A673 (cell line): ENCODE measurements around the gene TBC1D19. TPM values are rescaled to one million over a fixed set of nuclear protein-coding genes. Genes with fewer than 3 reads are reported as not detected.
"Not testable (repeated sequence)": the region's sequence is repeated elsewhere in the genome, so short reads cannot be mapped to it uniquely, and the experiment has no call there.

Experiments used
- BruUV-seq: library from RNA; stranded (reverse); fragments of 400-500 nt; replicated peaks from 2 replicates; lab custom pipeline; 2021; lab: Mats Ljungman, UMichigan
- CTCF ChIA-PET: fragments of 300-600 bp; sonication (Branson Sonifier 250); formaldehyde crosslinking; loops from one replicate; lab custom pipeline; 2022; ENCODE audit warnings: antibody characterized with exemption; lab: Charles Lee
- POLR2A ChIA-PET: fragments of 300-600 bp; sonication (Branson Sonifier 250); formaldehyde crosslinking; loops from one replicate; lab custom pipeline; 2022; ENCODE audit warnings: antibody characterized with exemption; ENCODE audit not compliant: low non-redundant PET; lab: Charles Lee
- DNase-seq: peaks from one replicate; pipeline ENCODE4 v3.0.0-alpha.2; 2015; ENCODE audit warnings: low spot score
- H3K27ac ChIP-seq: fragments of 200-600 bp; sonication (generic); 2 replicates; pipeline ENCODE4 v1.5.1; 2016; ENCODE audit warnings: mixed run types, low read depth, mild to moderate bottlenecking, mixed read lengths, antibody characterized with exemption, low read length; ENCODE audit not compliant: poor library complexity, severe bottlenecking
- H3K27me3 ChIP-seq: fragments of 200-600 bp; sonication (generic); replicated peaks from 2 replicates; pipeline ENCODE4 v1.6.1; 2017; ENCODE audit warnings: mixed run types, low read depth, mild to moderate bottlenecking, mixed read lengths, antibody characterized with exemption, low read length; ENCODE audit not compliant: insufficient read depth, poor library complexity
- H3K36me3 ChIP-seq: fragments of 200-600 bp; sonication (generic); 2 replicates; pipeline ENCODE4 v1.6.1; 2016; ENCODE audit warnings: mixed run types, mild to moderate bottlenecking, mixed read lengths, antibody characterized with exemption, low read length; ENCODE audit not compliant: insufficient read depth, poor library complexity, severe bottlenecking
- H3K4me1 ChIP-seq: fragments of 200-600 bp; sonication (generic); 2 replicates; pipeline ENCODE4 v1.6.1; 2017; ENCODE audit warnings: mixed run types, mild to moderate bottlenecking, mixed read lengths, antibody characterized with exemption, low read length; ENCODE audit not compliant: insufficient read depth, poor library complexity, severe bottlenecking
- H3K4me3 ChIP-seq: fragments of 200-600 bp; sonication (generic); 2 replicates; pipeline ENCODE4 v1.5.1; 2016; ENCODE audit warnings: low read depth, mixed run types, mild to moderate bottlenecking, mixed read lengths, low read length; ENCODE audit not compliant: poor library complexity, severe bottlenecking
- H3K9me3 ChIP-seq: fragments of 200-600 bp; sonication (generic); 2 replicates; pipeline ENCODE4 v1.6.1; 2016; ENCODE audit warnings: mixed run types, low read depth, mild to moderate bottlenecking, mixed read lengths, antibody characterized with exemption, low read length; ENCODE audit not compliant: poor library complexity, severe bottlenecking
- EZH2 ChIP-seq: fragments of 200-600 bp; sonication (generic); IDR thresholded peaks from 2 replicates; pipeline ENCODE4 v1.6.1; 2017; ENCODE audit warnings: borderline replicate concordance, low read depth, mild to moderate bottlenecking, mixed read lengths, antibody characterized with exemption, low read length; ENCODE audit not compliant: poor library complexity, severe bottlenecking
- intact Hi-C: fragments of 100-400 bp; cut with micrococcal nuclease; formaldehyde crosslinking; loops from one replicate; pipeline ENCODE4 v1.10.0; 2022; ENCODE audit not compliant: unreplicated experiment
- total RNA-seq: library from RNA; stranded (reverse); gene quantifications from 2 replicates; pipeline ENCODE4 v1.2.3, GENCODE V29; 2021
- TF ChIP-seq, protein P1 (sequence below): fragments of 300-800, 200-600 bp; sonication (generic); conservative IDR thresholded peaks from 2 replicates; pipeline ENCODE4 v1.5.1; 2017; ENCODE audit warnings: low read depth, mild to moderate bottlenecking, antibody characterized with exemption, low read length, moderate library complexity, mixed read lengths

The TBC1D19 gene
- total RNA-seq, 1 experiment from 2014 or later, result 9.9 TPM

DNA sequence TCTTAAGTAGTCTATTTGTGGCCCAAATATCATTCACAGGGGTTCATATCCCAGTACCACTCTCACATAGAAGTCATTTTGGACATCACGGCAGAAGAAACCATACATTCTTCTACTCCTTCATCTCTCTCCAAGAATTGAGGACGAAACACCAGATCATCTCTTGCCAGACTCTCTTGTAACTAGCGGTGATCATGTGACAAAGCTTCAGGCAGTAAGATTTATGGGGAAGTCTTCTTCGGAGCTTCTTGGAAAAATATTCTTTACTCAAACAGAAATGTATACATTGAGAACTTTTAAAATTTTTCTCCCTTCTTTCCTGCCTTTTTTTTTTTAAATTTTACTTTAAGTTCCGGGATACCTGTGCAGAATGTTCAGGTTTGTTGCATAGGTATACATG, 4.7 kb upstream of the TBC1D19 start:
- ChIA-PET POLR2A (no interaction called here), CTCF (no interaction called here)
- Histone ChIP-seq H3K27ac (no peak overlapping the region), H3K4me1 (peaks cover 21% of the 10 kb centered on the region), H3K36me3 (no peaks in the 10 kb centered on the region), H3K4me3 (no peak overlapping the region), H3K9me3 (no peaks in the 10 kb centered on the region), H3K27me3 (no peaks in the 10 kb centered on the region)
- no TSS peak for BruUV-seq
- DNase-seq, result no peak
- TF ChIP-seq, protein P1, sequence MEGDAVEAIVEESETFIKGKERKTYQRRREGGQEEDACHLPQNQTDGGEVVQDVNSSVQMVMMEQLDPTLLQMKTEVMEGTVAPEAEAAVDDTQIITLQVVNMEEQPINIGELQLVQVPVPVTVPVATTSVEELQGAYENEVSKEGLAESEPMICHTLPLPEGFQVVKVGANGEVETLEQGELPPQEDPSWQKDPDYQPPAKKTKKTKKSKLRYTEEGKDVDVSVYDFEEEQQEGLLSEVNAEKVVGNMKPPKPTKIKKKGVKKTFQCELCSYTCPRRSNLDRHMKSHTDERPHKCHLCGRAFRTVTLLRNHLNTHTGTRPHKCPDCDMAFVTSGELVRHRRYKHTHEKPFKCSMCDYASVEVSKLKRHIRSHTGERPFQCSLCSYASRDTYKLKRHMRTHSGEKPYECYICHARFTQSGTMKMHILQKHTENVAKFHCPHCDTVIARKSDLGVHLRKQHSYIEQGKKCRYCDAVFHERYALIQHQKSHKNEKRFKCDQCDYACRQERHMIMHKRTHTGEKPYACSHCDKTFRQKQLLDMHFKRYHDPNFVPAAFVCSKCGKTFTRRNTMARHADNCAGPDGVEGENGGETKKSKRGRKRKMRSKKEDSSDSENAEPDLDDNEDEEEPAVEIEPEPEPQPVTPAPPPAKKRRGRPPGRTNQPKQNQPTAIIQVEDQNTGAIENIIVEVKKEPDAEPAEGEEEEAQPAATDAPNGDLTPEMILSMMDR, result no peak
- no peak for TF ChIP-seq EZH2
- intact Hi-C loops, result no loop called here

DNA sequence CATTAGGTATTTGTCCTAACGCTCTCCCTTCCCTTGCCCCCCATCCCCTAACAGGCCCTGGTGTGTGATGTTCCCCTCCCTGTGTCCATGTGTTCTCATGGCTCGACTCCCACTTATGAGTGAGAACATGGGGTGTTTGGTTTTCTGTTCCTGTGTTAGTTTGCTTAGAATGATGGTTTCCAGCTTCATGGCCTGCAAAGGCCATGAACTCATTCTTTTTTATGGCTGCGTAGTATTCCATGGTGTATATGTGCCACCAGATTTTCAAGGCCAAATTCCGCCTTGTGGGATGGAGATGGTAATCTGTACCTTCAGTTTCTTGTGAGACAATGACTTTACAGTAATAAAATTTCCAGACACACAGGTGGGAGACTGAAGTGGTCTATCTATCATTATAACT, 2.5 kb upstream of the TBC1D19 start:
- H3K36me3 ChIP-seq, POLR2A ChIA-PET, DNase-seq, H3K4me3 ChIP-seq, intact Hi-C loops, H3K4me1 ChIP-seq, H3K9me3 ChIP-seq, BruUV-seq, CTCF ChIA-PET, H3K27ac ChIP-seq, H3K27me3 ChIP-seq: not testable (repeated sequence)

- peak overlapping the region; percentile 97 for H3K4me3 ChIP-seq
- no peaks in the 10 kb centered on the region for H3K9me3 ChIP-seq
- H3K27me3 ChIP-seq, result no peaks in the 10 kb centered on the region
- BruUV-seq, result no TSS peak
- H3K27ac ChIP-seq, result peak overlapping the region; percentile 49
- ChIA-PET POLR2A (no interaction called here), CTCF (no interaction called here)
- intact Hi-C loops, result no loop called here
- H3K4me1 ChIP-seq, result peaks cover 4% of the 10 kb centered on the region
- no peak for DNase-seq
- H3K36me3 ChIP-seq, result no peaks in the 10 kb centered on the region
- TF ChIP-seq, protein P1, result peak; percentile 23; the same call in 1 of the 2 replicates
- TF ChIP-seq EZH2, result no peak
Observed at GRCh38 chr4:26583538-26583864, 383 bp upstream of the TBC1D19 start.

GRCh38 chr4:26584725-26585124, 841 bp downstream of the TBC1D19 start:
- peak overlapping the region; percentile 97 for H3K4me3 ChIP-seq
- no peaks in the 10 kb centered on the region for H3K36me3 ChIP-seq
- no peak for DNase-seq
- ChIA-PET POLR2A (no interaction called here), CTCF (no interaction called here)
- H3K9me3 ChIP-seq, result no peaks in the 10 kb centered on the region
- no peak overlapping the region for H3K27ac ChIP-seq
- intact Hi-C loops, result no loop called here
- no peaks in the 10 kb centered on the region for H3K27me3 ChIP-seq
- TF ChIP-seq EZH2, result no peak
- TF ChIP-seq, protein P1, result no peak
- BruUV-seq, result no TSS peak
- H3K4me1 ChIP-seq, result peaks cover 4% of the 10 kb centered on the region
